ENCODE measurements around the gene MYO9B.

Gene MYO9B

DNA sequence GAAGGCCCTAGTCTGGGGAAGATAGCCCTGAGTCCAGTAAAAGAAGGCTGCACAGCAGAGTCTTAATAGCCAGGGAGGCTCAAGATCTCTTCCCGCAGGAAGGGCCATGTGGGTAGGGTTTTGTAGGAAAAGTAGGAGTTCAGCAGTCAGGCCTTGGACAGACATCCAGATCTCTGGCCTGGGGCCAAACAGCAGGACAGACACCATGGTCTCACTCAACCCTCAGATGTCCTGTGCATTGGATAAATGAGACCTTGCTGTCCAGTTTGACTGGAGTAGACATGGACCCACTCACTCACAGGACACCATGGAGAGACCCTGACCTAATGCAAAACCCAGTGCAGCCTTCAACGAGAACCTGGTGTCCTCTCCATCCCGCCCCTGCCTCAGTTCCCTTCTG, 154.3 kb downstream of the MYO9B start:
- no peaks in the 10 kb centered on the region for H3K27me3 ChIP-seq (replicated peaks; ENCODE audit: control insufficient read depth, insufficient read depth, low read length)
- no peak for DNase-seq (ENCODE audit: extremely low read depth, insufficient read length)
- no peak overlapping the region for H3K4me3 ChIP-seq (replicated peaks; ENCODE audit: low read depth, low read length)
- TF ChIP-seq, protein P1, sequence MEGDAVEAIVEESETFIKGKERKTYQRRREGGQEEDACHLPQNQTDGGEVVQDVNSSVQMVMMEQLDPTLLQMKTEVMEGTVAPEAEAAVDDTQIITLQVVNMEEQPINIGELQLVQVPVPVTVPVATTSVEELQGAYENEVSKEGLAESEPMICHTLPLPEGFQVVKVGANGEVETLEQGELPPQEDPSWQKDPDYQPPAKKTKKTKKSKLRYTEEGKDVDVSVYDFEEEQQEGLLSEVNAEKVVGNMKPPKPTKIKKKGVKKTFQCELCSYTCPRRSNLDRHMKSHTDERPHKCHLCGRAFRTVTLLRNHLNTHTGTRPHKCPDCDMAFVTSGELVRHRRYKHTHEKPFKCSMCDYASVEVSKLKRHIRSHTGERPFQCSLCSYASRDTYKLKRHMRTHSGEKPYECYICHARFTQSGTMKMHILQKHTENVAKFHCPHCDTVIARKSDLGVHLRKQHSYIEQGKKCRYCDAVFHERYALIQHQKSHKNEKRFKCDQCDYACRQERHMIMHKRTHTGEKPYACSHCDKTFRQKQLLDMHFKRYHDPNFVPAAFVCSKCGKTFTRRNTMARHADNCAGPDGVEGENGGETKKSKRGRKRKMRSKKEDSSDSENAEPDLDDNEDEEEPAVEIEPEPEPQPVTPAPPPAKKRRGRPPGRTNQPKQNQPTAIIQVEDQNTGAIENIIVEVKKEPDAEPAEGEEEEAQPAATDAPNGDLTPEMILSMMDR (IDR thresholded peaks at IDR 0.05; ENCODE audit: insufficient read depth, low read length, poor library complexity, severe bottlenecking): no peak
- H3K36me3 ChIP-seq (ENCODE audit: control insufficient read depth, insufficient read depth, low read length): peaks cover 1% of the 10 kb centered on the region

- no peak overlapping the region for H3K4me3 ChIP-seq (replicated peaks; ENCODE audit: low read depth, low read length)
- TF ChIP-seq, protein P1 (IDR thresholded peaks at IDR 0.05; ENCODE audit: insufficient read depth, low read length, poor library complexity, severe bottlenecking): no peak
- H3K36me3 ChIP-seq (ENCODE audit: control insufficient read depth, insufficient read depth, low read length): peaks cover 1% of the 10 kb centered on the region
- H3K27me3 ChIP-seq (replicated peaks; ENCODE audit: control insufficient read depth, insufficient read depth, low read length): no peaks in the 10 kb centered on the region
- DNase-seq (ENCODE audit: extremely low read depth, insufficient read length): no peak
Measured at GRCh38 chr19:17232258-17232657, 156.7 kb downstream of the MYO9B start.

GRCh38 chr19:17234911-17235299, 159.3 kb downstream of the MYO9B start:
- peak; percentile 77 for DNase-seq (ENCODE audit: extremely low read depth, insufficient read length)
- TF ChIP-seq, protein P1 (IDR thresholded peaks at IDR 0.05; ENCODE audit: insufficient read depth, low read length, poor library complexity, severe bottlenecking): no peak
- peak overlapping the region; percentile 68 for H3K4me3 ChIP-seq (replicated peaks; ENCODE audit: low read depth, low read length)
- H3K27me3 ChIP-seq (replicated peaks; ENCODE audit: control insufficient read depth, insufficient read depth, low read length): no peaks in the 10 kb centered on the region
- peaks cover under 1% of the 10 kb centered on the region; the same call in 1 of the 2 replicates for H3K36me3 ChIP-seq (ENCODE audit: control insufficient read depth, insufficient read depth, low read length)

- TF ChIP-seq, protein P1 (IDR thresholded peaks at IDR 0.05; ENCODE audit: insufficient read depth, low read length, poor library complexity, severe bottlenecking): peak; percentile 52
- no peaks in the 10 kb centered on the region for H3K27me3 ChIP-seq (replicated peaks; ENCODE audit: control insufficient read depth, insufficient read depth, low read length)
- peak; percentile 84 for DNase-seq (ENCODE audit: extremely low read depth, insufficient read length)
- peak overlapping the region; percentile 68 for H3K4me3 ChIP-seq (replicated peaks; ENCODE audit: low read depth, low read length)
- no peaks in the 10 kb centered on the region; the same call in 1 of the 2 replicates for H3K36me3 ChIP-seq (ENCODE audit: control insufficient read depth, insufficient read depth, low read length)
Measured at GRCh38 chr19:17235300-17235970, 159.9 kb downstream of the MYO9B start.

GRCh38 chr19:17235971-17236777, 160.6 kb downstream of the MYO9B start:
- H3K36me3 ChIP-seq (ENCODE audit: control insufficient read depth, insufficient read depth, low read length): no peaks in the 10 kb centered on the region; the same call in 1 of the 2 replicates
- DNase-seq (ENCODE audit: extremely low read depth, insufficient read length): no peak
- H3K4me3 ChIP-seq (replicated peaks; ENCODE audit: low read depth, low read length): peak overlapping the region; percentile 68
- TF ChIP-seq, protein P1 (IDR thresholded peaks at IDR 0.05; ENCODE audit: insufficient read depth, low read length, poor library complexity, severe bottlenecking): no peak
- no peaks in the 10 kb centered on the region for H3K27me3 ChIP-seq (replicated peaks; ENCODE audit: control insufficient read depth, insufficient read depth, low read length)
